Neural progenitor cell (in vitro differentiated cells): ENCODE measurements around the gene CIART.

ENCODE experiments used
- CTCF ChIP-seq: fragments of 200-600 bp; sonication (generic); IDR thresholded peaks from 2 replicates; pipeline ENCODE4 v1.5.1; 2017; ENCODE audit warnings: antibody characterized with exemption, mild to moderate bottlenecking
- EZH2 ChIP-seq: fragments of 200-600 bp; sonication (generic); IDR thresholded peaks from 2 replicates; pipeline ENCODE4 v1.6.1; 2017; ENCODE audit warnings: antibody characterized with exemption, mild to moderate bottlenecking, moderate library complexity
- EZH2phosphoT487 ChIP-seq: fragments of 200-600 bp; sonication (generic); IDR thresholded peaks from 2 replicates; pipeline ENCODE4 v1.6.1; 2017; ENCODE audit warnings: antibody characterized with exemption

GRCh38 chr1:150237746-150238145, 44.6 kb upstream of the CIART start:
- TF ChIP-seq CTCF (no peak), EZH2phosphoT487 (no peak), EZH2 (no peak)
